HG03457 (cell line): ENCODE results near the gene HECTD4.
A peak's percentile ranks its signal among the peaks of the same experiment; 100 is the strongest.

Source experiments
- ATAC-seq: cut with Tn5 transposase; IDR thresholded peaks from one replicate; pipeline ENCODE4 v1.9.1; 2021; ENCODE audit warnings: moderate number of reproducible peaks; ENCODE audit not compliant: unreplicated experiment

HECTD4 gene

DNA sequence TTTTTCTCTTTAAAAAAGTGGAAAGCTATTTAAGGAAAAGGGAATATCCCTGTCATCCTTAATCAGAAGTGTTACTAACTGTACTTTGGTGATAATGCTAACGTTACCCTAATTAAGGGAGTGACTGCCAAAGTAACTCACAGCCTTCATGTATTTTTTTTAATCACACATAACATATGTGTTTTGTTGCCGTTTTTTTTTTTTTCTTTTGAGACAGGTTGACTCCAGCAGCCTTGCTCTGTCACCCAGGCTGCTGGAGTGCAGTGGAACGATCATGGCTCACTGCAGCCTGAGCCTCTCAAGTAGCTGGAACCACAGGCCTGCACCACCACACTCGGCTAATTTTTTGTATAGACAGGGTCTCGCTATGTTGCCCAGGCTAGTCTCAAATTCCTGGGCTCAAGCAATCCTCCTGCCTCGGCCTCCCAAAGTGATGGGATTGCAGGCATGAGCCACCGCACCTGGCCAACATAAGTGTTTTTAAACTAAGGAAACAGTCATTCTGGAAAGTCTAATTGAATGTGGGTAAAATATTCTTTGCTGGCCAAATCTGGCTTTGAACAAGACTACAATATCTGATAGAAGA is 56.5 kb downstream of the HECTD4 start:
- ATAC-seq: no peak

DNA sequence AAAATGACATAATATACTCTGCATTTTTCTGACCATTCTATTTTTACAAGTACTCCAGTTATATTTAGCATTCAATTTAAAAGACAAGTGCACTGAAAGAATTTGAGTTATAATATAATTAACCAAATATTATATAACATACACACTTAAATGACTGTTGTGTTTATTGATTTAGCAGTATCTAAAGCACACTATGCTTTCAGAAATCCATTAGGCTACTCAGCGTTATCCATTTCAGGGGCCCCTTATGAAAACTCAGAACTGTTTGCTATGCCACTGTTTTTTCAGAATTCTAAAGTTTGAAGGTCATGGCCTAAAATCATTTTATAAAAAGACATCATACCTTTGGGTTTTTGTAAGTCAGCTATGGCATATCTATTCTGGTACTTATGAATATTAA is 57.1 kb downstream of the HECTD4 start:
- ATAC-seq: no peak

DNA sequence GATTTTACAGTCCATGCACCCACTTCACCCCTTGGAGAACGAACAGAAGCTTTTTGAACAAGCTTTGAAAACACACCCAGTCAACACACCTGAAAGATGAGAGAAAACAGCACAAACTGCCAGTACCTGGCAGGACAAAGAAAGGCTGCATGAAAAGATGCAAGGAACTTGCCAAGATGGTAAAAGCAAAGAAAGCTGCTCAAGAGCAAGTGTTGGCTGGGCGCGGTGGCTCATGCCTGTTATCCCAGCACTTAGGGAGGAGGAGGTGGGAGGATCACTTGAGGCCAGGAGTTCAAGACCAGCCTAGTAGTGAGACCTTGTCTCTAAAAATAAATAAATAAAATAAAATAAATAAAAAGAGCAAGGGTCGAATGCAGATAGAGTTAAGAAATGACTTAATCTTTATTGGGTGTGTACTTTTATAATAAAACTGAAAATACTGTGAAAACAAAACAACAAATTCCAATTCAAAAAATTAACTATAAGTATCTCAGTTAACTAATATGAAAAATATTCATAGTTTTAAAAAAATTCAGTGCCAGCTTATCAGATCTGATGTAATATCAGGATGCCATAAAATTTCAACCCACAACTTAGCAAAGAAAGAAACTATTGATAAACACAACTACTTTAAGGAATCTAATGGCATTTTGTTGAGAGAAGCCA is 59.2 kb downstream of the HECTD4 start:
- ATAC-seq: no peak

DNA sequence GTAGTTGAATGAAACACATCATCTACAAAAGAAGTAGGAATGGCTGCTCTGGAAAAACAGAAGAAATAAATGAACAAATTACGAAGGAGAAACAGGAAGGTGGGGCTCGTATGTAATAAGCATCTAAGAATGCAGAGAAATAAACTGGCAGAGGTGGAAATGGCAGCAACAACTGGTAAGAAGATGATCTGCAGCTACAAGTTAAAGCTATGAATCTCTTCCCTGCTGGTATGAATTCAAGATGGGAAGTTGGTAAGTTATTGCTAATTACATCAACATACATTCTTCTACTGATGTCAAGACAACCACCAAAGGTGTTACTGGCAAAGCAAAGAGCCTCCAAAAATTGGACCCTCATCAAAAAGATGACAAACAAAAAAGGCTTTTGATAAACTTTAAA is 59.8 kb downstream of the HECTD4 start:
- ATAC-seq: no peak

DNA sequence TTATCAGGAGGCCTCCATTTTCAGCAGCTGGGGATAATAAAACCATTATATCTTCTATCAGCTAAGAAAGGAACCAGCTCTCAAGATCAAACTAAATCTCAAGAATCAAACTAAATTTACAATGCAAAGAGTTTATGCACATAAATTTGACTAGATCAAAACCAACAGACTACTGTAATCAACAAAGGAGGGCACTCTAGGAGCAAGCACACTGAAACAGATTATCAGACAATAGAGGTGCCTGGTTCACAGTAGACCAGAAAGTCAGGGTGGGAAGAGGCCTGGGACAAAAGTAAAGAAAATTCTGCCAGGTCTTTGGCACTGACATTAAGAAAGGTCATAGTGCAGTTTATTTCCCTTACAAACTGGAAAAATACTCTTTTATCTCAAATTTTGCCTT is 61.0 kb downstream of the HECTD4 start:
- no peak for ATAC-seq

DNA sequence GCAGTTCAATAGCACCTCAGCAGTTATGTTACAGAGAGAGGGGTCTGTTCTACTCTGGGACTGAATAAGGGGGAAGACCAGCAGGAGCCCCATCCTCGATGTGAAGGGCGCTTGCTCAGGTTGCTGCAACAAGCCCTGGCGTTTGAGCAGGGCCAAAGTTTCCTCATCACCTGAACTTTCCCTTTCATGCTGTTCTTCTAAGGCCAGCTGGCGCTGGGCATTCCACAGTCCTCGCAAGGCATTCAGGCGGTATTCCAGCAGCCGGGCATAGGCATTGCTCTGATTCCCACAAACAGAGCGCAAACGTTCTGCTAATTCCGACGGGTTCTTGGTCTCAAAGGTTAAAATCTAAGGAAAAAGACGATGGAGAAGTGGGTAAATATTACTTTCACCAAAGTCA is 62.8 kb downstream of the HECTD4 start:
- ATAC-seq: no peak

DNA sequence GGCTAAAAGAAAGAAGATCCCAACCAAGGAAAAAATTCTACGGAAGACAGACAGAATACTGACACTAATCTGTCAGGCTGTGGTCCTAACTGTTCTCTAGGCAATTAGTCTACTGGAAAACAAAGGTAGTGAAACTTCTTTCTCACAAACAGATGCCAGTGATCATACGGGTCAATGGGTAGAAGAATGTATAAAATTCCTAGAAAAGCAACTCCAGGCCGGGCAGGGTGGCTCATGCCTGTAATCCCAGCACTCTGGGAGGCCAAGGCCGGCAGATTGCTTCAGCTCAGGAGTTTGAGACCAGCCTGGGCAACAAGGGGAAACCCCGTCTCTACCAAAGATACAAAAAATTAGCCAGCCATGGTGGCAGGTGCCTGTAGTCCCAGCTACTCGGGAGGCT is 64.8 kb downstream of the HECTD4 start:
- no peak for ATAC-seq

DNA sequence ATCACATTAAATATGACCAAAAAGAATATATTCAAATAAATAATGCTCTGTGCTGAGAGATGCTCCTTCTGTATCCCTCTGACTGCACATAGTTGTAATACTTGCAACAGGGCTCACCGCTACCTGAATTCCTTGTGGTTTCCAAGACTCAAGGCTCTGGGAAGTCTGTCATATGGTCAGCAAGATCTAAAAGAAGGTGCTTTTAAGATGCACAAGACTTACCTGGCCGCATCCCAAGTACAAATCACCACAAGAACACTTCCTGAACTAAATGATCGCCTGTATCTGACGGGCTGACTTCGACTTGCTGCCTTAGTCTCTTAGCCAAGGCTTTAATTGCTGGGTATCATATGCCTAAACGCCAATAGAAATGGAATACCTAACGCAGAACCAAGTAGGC is 67.2 kb downstream of the HECTD4 start:
- no peak for ATAC-seq

DNA sequence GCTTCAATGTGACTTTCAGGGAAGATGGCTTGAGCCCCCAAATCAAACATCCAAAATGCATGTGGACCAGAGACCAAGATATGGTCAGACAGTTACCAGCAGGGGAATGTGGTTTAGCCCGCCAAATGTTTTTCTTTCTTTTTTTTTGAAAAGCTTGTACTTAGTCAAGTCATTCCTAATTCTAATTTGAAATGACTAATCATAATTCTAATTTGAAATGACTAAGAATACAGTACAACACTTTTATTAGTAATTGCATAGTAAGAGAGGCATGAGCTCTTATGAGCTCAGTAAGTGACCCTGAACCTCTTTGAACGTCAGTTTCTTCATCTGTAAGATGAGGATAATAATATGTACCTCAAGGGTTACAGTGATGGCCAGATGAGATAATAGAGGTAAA is 72.4 kb downstream of the HECTD4 start:
- no peak for ATAC-seq

DNA sequence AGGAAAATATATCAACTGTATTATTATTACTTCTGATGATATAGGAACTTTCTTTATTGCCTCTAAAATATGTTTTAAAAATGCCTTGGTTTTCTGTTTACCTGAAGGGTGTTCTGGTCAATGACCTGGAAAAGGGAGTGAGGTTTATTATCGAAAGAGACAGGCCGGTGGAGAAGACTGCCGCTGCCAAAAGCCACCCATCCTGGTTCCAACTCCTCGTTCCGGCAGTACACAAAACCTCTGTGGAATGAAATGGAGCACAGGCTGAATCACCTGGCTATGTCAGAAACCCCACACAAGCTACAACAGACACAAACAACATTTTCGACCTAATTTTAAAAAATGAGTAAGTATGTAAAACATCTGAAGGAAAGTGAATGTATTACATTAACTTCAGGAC is 73.6 kb downstream of the HECTD4 start:
- ATAC-seq: no peak

DNA sequence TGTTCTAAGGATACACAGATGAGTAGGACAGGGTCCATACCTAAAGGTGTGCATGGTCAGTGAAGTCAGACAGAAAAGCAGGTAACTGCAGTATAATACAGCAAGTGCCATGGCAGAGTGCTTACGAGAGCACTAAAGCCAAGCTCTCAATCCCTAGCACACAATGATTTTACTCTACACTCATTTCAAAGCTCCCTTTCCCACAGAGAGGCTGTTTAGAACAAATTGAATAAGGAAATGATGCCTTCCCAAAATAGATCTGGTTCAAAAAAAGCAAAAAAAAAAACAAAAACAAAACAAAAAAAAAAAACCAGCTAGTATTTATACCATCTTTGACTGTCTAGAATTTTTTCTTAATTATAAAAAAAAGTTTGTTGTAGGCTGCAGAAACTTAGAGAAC is 74.1 kb downstream of the HECTD4 start:
- no peak for ATAC-seq

DNA sequence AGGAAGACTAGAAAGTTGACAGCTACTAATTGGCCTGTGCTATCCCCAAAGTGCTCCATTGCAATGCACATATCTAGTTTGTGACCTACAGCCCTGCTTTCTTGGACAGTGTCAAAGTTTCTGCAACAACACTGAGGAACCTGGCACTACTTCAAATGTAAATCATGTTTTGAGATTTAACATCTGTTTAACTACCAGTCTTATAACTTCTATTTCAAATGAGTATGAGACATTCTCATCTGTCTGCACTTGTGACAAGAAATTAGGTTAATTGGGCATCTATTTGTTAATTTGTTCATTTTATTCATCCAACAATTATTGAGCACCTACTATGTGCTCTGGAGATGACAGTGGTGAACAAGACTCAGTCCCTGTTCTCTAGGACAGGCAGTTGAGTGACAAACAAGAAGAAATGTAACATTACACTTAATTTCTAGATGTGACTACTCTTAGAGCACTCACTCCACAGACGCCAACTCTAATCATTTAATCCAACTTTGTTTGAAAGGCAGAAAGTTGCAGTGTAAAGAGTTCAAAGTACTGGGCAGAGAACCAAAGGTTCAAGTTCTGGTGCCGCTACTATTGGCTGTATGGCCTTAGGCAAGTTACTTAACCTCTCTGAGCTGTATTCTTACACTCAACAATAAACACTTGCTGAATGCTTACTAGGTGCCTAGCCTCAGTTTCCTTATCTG is 74.8 kb downstream of the HECTD4 start:
- no peak for ATAC-seq

DNA sequence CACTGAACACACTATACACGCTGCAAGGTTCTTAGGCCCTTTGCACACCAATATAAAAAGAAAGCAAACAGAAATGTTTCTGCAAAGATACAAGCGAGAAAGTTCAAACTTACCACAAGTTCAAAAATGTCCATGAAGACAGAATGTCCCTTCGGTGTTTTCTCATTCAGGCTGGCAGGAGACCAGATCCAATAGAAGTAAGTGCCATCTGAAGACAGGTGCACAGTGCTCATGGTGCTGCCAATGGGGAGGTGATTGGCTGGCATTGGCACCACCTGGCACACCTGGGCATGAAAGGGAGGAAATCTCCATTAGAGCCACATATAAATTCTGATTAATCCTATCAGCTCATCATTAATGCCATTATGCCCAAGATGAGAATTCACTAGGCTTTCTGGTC is 76.3 kb downstream of the HECTD4 start:
- ATAC-seq: no peak

DNA sequence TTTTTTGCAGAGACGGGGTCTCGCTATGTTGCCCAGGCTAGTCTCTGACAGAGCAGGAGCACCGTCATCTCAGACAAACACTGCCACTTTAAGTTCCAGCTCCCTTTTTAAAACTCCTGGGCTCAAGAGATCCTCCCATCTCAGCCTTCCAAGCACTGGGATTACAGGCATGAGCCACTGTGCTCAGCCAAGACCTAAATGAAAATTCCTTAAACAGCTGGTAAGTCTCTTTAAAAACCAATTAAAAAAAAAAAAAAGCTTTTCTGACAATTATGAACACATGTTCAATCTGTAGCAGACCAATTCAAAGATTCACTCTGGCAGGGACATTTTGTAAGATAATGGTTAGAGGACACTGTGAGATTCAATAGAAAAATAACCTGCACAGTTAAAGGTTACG is 77.8 kb downstream of the HECTD4 start:
- no peak for ATAC-seq

DNA sequence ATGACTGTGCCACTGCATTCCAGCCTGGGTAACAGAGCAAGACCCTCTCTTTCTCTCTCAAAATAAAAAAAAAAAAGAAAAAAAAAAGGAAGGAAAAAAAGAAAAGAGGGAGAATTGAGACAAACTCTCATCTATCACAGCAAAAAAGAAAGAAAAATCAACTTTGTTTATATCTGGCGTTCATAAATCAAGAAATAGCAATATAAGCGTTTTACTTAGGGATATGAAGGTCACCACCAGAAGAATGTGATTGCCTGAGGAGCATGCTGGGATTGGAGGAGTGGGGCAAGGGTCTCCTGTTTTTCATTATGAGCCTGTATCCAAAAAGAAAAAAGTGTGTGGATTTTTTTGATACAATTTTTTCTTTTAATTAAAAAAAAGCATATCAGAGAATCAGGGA is 78.4 kb downstream of the HECTD4 start:
- ATAC-seq: no peak

DNA sequence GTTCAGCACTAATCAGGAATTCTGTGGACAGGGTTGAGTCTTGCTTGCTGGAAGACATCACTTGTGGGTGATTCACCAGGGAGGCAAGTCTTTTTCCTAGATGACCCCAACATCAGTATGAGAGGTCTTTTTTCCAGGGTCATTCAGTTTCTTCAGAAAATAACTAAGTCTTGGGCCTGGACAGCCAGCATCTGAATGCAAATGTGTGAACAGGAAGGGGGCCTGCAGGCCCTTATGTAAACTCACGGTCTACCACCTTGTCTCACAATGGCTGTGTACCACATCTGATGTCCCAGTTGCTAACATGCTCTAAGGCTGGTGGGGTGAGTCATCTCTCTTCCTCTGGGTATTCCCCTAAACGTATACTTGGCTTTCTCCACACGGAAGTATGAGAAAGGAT is 79.2 kb downstream of the HECTD4 start:
- peak; percentile 92 for ATAC-seq

DNA sequence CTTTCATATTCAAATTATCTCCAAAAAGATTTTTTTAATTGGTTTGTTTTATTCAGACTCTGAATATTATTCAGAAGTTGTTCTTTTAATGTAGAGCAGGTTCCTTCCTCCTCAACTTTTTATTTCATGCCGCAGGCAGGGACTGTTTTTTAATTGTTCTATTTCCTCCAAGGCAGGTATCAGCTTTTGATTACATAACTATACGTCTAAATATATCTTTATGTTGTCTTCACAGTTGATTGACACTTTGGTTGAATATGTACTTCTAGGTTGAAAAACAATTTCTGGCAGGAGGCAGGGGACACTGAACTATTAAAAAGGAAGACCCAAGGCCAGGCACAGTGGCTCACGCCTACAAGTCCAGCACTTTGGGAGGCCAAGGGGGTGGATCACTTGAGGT is 82.5 kb downstream of the HECTD4 start:
- no peak for ATAC-seq

DNA sequence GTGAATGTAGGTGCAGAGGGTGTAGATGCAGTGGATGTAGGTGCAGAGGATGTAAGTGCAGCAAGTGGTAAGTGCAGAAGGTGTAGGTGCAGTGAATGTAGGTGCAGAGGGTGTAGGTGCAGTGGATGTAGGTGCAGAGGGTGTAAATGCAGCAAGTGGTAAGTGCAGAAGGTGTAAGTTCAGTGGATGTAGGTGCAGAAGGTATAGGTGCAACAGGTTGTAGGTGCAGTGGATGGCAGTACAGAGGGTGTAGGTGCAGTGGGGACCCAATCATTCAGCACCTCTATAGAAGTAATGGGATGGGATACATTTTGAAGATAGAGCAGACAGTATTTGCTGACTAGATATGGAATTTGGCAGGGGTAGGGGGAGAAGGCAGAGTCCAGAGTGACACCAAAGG is 85.0 kb downstream of the HECTD4 start:
- no peak for ATAC-seq

DNA sequence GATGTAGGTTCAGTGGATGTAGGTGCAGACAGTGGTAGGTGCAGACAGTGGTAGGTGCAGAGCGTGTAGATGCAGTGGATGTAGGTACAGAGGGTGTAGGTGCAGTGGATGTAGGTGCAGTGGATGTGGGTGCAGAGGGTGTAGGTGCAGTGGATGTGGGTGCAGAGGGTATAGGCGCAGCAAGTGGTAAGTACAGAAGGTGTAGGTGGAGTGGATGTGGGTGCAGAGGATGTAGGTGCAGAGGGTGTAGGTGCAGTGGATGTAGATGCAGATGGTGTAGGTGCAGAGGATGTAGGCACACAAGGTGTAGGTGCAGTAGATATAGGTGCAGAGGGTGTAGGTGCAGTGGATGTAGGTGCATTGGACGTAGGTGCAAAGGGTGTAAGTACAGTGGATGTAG is 86.0 kb downstream of the HECTD4 start:
- ATAC-seq: no peak

DNA sequence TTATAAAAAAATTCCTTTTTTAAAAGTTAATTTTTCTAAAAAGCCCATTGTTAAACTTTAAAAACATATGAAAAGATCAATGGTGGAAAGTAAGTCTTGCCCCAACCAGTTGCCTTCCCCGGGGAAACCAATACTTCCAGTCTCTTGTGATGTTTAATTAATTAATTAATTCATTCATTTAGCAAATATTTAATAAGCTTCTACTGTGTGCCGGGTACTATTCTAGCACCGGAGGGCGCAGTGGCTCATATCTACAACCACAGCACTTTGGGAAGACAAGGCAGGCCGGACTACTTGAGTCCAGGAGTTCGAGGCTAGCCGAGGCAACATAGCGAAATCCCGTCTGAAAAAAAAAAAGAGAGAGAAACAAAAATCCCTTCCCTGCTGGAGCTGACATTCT is 87.4 kb downstream of the HECTD4 start:
- ATAC-seq: no peak

DNA sequence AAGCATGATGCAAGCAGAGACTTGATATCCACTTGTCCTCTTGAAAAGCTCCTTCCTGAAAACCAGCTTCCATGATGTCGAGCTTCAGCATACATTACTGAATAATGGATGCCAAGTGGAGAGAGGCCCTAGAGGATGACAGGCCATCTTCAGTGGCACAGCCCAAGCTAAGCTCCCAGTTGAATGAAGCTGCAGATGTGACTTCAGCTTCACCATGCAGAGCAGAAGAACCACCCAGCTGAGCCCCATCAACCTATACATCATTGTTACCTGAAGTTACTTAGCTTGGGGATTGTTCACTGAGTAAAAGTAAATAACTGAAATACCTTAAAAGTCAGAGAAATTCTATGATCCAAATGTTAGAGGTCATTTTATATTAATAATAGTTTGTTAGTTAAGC is 93.6 kb downstream of the HECTD4 start:
- no peak for ATAC-seq

DNA sequence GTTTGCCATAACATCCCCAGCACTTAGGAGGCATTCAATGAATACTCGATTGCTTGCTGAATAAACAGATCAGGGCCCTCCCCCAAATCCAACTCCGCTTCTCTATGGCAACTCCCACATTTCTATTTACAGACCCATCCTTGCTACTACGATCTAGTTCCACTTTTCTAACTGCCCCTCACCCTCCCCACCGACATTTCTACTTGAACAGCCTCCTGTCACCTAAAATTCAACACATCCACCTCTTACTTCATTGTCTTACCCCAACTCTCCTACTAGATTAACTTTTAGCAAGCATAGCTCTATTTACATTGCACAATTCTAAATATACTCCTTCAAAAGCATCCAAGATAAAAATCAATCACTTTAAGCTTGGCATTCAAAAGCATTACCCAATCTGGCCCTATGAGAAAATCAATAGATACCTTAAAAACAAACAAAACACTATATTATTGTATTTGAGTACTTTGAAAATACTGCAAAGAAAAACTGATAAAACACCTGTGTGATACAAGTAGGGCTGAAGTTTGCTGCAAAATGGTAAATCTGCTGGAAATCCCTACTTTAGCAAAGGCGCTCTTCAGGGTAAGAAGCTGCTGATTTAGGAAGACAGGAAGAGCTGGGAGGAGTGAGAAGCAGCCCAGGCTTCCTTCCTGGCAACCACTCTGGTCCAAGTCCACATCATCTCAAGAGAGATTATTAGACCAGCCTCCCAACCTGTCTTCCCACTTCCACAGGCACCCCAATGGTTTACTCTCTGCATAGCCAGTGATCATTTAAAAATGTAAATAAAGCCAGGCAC is 96.4 kb downstream of the HECTD4 start:
- ATAC-seq: no peak
